DND-41 (cell line): ENCODE measurements around the gene RBM20.

Experiments used
- ATAC-seq: fragments of 200-7000 bp; cut with Tn5 transposase; 3 replicates; pipeline ENCODE4 v1.9.1; 2021; ENCODE audit warnings: low read depth; ENCODE audit not compliant: insufficient read depth
- DNase-seq: peaks from one replicate; pipeline ENCODE4 v3.0.0-alpha.2; 2020
- H2AFZ ChIP-seq: 2 replicates; pipeline ENCODE4 v1.6.0; 2012; ENCODE audit warnings: low read depth, low read length
- H3K27ac ChIP-seq: 2 replicates; pipeline ENCODE4 v1.5.1; 2012; ENCODE audit warnings: low read length, inconsistent platforms
- H3K27me3 ChIP-seq: fragments of 200-600 bp; sonication (generic); 2 replicates; pipeline ENCODE4 v1.6.0; 2012; ENCODE audit warnings: low read length, mild to moderate bottlenecking, inconsistent platforms; ENCODE audit not compliant: insufficient read depth, poor library complexity
- H3K36me3 ChIP-seq: 2 replicates; pipeline ENCODE4 v1.5.1; 2012; ENCODE audit warnings: low read length, inconsistent platforms; ENCODE audit not compliant: insufficient read depth
- H3K4me1 ChIP-seq: 2 replicates; pipeline ENCODE4 v1.5.1; 2012; ENCODE audit warnings: mild to moderate bottlenecking, low read length; ENCODE audit not compliant: insufficient read depth
- H3K4me2 ChIP-seq: 2 replicates; pipeline ENCODE4 v1.6.0; 2012; ENCODE audit warnings: mild to moderate bottlenecking, moderate library complexity, low read length, inconsistent platforms; ENCODE audit not compliant: insufficient read depth
- H3K4me3 ChIP-seq, 2 experiments: fragments of 200-600 bp in 1 of 2; shearing (Covaris generic) in 1 of 2; 2 replicates each; pipeline ENCODE4 v1.5.1; 2012 to 2016; ENCODE audit warnings: inconsistent platforms in 2 of 2, low read length in 2 of 2, mild to moderate bottlenecking in 2 of 2, low read depth in 1 of 2, moderate library complexity in 1 of 2
- H3K79me2 ChIP-seq: 2 replicates; pipeline ENCODE4 v1.6.0; 2012; ENCODE audit warnings: low read length, inconsistent platforms; ENCODE audit not compliant: insufficient read depth
- H3K9ac ChIP-seq: 2 replicates; pipeline ENCODE4 v1.6.0; 2012; ENCODE audit warnings: low read depth, mild to moderate bottlenecking, inconsistent platforms, low read length, moderate library complexity
- H3K9me3 ChIP-seq: 2 replicates; pipeline ENCODE4 v1.5.1; 2012; ENCODE audit warnings: low read length, moderate library complexity, mild to moderate bottlenecking, inconsistent platforms; ENCODE audit not compliant: insufficient read depth, severe bottlenecking
- H4K20me1 ChIP-seq: 2 replicates; pipeline ENCODE4 v1.6.0; 2012; ENCODE audit warnings: low read length; ENCODE audit not compliant: insufficient read depth
- EZH2 ChIP-seq: IDR thresholded peaks from 3 replicates; pipeline ENCODE4 v1.6.1; 2012; ENCODE audit warnings: borderline replicate concordance, low read depth, mild to moderate bottlenecking, moderate library complexity, low read length, inconsistent platforms; ENCODE audit not compliant: severe bottlenecking
- TF ChIP-seq, protein P1 (sequence below): IDR thresholded peaks from 2 replicates; pipeline ENCODE4 v1.5.1; 2012; ENCODE audit warnings: borderline replicate concordance, low read length, moderate library complexity, mild to moderate bottlenecking; ENCODE audit not compliant: poor library complexity, severe bottlenecking; ENCODE audit errors: extremely low read depth

Gene RBM20

GRCh38 chr10:110851020-110851612, 207.0 kb downstream of the RBM20 start:
- peak overlapping the region; percentile 35; the same call in 1 of the 2 replicates for H3K4me2 ChIP-seq
- peak; percentile 51 for DNase-seq
- H3K27ac ChIP-seq = no peak overlapping the region

GRCh38 chr10:110852255-110852896, 208.2 kb downstream of the RBM20 start:
- H3K27me3 ChIP-seq = peaks cover 6% of the 10 kb centered on the region
- no peak for DNase-seq
- H3K79me2 ChIP-seq = no peaks in the 10 kb centered on the region
- H3K36me3 ChIP-seq = no peaks in the 10 kb centered on the region
- no peak overlapping the region for H3K4me2 ChIP-seq
- H3K27ac ChIP-seq = no peak overlapping the region
- H3K9me3 ChIP-seq = no peaks in the 10 kb centered on the region
- no peak for ATAC-seq
- no peaks in the 10 kb centered on the region for H4K20me1 ChIP-seq
- peaks cover 10% of the 10 kb centered on the region for H3K4me1 ChIP-seq
- H2AFZ ChIP-seq = no peak overlapping the region
- no peak overlapping the region for H3K4me3 ChIP-seq
- TF ChIP-seq EZH2 = no peak
- TF ChIP-seq, protein P1, sequence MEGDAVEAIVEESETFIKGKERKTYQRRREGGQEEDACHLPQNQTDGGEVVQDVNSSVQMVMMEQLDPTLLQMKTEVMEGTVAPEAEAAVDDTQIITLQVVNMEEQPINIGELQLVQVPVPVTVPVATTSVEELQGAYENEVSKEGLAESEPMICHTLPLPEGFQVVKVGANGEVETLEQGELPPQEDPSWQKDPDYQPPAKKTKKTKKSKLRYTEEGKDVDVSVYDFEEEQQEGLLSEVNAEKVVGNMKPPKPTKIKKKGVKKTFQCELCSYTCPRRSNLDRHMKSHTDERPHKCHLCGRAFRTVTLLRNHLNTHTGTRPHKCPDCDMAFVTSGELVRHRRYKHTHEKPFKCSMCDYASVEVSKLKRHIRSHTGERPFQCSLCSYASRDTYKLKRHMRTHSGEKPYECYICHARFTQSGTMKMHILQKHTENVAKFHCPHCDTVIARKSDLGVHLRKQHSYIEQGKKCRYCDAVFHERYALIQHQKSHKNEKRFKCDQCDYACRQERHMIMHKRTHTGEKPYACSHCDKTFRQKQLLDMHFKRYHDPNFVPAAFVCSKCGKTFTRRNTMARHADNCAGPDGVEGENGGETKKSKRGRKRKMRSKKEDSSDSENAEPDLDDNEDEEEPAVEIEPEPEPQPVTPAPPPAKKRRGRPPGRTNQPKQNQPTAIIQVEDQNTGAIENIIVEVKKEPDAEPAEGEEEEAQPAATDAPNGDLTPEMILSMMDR = no peak
- H3K9ac ChIP-seq = no peak overlapping the region

More at GRCh38 chr10:110851020-110851612, 207.0 kb downstream of the RBM20 start:
- no peaks in the 10 kb centered on the region for H3K36me3 ChIP-seq
- peaks cover 10% of the 10 kb centered on the region for H3K4me1 ChIP-seq
- H3K27me3 ChIP-seq = peaks cover 6% of the 10 kb centered on the region
- ATAC-seq = peak; percentile 94
- H3K9ac ChIP-seq = no peak overlapping the region
- no peaks in the 10 kb centered on the region for H4K20me1 ChIP-seq
- no peak overlapping the region for H2AFZ ChIP-seq
- H3K9me3 ChIP-seq = no peaks in the 10 kb centered on the region
- H3K4me3 ChIP-seq = no peak overlapping the region
- no peak for TF ChIP-seq EZH2
- TF ChIP-seq, protein P1 = no peak
- H3K79me2 ChIP-seq = no peaks in the 10 kb centered on the region

DNA sequence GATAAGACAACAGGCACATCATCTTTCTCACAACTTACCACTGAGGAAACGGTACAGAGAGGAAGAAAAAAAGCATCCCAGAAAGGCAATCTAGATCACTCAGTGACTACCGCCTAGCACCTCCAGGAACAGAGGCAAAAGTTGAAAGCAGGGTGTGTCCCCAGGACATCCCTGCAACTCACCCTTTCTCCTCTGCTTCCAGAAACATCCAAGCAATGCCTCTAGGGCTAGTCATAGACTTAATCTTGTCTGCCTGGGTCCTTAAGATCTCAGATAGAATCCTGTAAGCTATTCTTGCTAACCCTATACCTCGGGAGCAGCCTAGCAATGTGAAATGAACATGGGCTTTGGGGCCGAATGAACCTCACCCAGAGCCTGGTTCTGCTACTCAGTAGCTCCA, 208.8 kb downstream of the RBM20 start:
- TF ChIP-seq EZH2 = no peak
- TF ChIP-seq, protein P1 = no peak
- Histone ChIP-seq H3K27ac (no peak overlapping the region), H3K79me2 (no peaks in the 10 kb centered on the region), H3K9me3 (no peaks in the 10 kb centered on the region), H4K20me1 (no peaks in the 10 kb centered on the region), H3K9ac (no peak overlapping the region), H3K4me1 (peaks cover 12% of the 10 kb centered on the region), H3K27me3 (peaks cover 6% of the 10 kb centered on the region), H2AFZ (no peak overlapping the region), H3K4me2 (no peak overlapping the region), H3K4me3 (no peak overlapping the region), H3K36me3 (no peaks in the 10 kb centered on the region)
- DNase-seq = no peak
- ATAC-seq = no peak
